Tibial nerve (tissue), 4 donors: ENCODE results near the gene NEUROD2.

Source experiments
- EP300 ChIP-seq, 2 donors: sonication (generic); formaldehyde crosslinking; IDR thresholded peaks; one replicate each; pipeline ENCODE4 v1.6.1; 2017; ENCODE audit warnings: antibody characterized with exemption in 2 of 2, mild to moderate bottlenecking in 1 of 2
- TF ChIP-seq, protein P1 (sequence below), 5 experiments: fragments of 200-600 bp in 3 of 5; fragments of 450-650 bp in 2 of 5; sonication (generic) in 3 of 5; IDR thresholded peaks; one replicate each; pipeline ENCODE4 v1.5.1; 2016 to 2019; ENCODE audit warnings: antibody characterized with exemption in 5 of 5, mild to moderate bottlenecking in 3 of 5, moderate library complexity in 2 of 5

DNA sequence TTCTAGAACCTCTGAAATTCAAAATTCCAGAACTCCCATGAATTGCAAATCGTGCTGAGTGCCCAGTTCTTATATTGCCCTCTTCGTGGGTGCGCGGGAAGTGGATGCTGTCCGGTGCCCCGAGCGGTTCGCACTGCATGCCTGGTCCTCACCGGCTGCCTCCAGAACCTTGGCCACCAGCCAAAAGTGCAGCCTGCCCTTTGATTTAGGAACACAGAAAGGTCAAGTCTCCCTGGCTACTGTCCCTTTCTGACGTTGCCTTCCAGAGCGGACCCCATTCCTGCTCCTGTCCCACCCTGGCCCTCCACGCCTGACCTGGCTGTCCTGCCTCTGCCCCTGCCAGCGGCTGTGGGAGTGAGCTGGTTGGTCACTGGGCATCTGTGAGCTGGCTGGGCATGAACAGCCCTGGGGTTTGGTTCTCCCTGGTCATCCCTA, 9.7 kb downstream of the NEUROD2 start:
- TF ChIP-seq, protein P1, sequence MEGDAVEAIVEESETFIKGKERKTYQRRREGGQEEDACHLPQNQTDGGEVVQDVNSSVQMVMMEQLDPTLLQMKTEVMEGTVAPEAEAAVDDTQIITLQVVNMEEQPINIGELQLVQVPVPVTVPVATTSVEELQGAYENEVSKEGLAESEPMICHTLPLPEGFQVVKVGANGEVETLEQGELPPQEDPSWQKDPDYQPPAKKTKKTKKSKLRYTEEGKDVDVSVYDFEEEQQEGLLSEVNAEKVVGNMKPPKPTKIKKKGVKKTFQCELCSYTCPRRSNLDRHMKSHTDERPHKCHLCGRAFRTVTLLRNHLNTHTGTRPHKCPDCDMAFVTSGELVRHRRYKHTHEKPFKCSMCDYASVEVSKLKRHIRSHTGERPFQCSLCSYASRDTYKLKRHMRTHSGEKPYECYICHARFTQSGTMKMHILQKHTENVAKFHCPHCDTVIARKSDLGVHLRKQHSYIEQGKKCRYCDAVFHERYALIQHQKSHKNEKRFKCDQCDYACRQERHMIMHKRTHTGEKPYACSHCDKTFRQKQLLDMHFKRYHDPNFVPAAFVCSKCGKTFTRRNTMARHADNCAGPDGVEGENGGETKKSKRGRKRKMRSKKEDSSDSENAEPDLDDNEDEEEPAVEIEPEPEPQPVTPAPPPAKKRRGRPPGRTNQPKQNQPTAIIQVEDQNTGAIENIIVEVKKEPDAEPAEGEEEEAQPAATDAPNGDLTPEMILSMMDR (IDR thresholded peaks at IDR 0.05) = no peak
- no peak for TF ChIP-seq EP300 (IDR thresholded peaks at IDR 0.05)
